ENCODE results near the gene RALGAPA1. TPM values are rescaled to one million over a fixed set of nuclear protein-coding genes. Genes with fewer than 3 reads are reported as not detected.

Gene RALGAPA1
- total and polyA plus RNA-seq, 4 donors: 4.6 to 38.7 (median 13.4) TPM

- Histone ChIP-seq H3K27me3 (ENCODE audit: control insufficient read depth in 4 of 4, insufficient read depth in 4 of 4, low read length in 3 of 4) (no peaks in the 10 kb centered on the region), H3K4me1 (ENCODE audit: control insufficient read depth in 4 of 4, insufficient read depth in 4 of 4, low read length in 3 of 4) (no peaks in the 10 kb centered on the region), H3K4me3 (ENCODE audit: low read depth in 1 of 3, low read length in 3 of 3) (no peak overlapping the region), H3K36me3 (ENCODE audit: control insufficient read depth in 4 of 4, insufficient read depth in 3 of 4, low read depth in 1 of 4, low read length in 3 of 4) (peaks cover 0 to 31% (median 22%) of the 10 kb centered on the region in 4 donors), H3K9me3 (ENCODE audit: control insufficient read depth in 4 of 4, low read length in 3 of 4) (no peaks in the 10 kb centered on the region), H3K9ac (ENCODE audit: low read depth in 1 of 2, low read length in 2 of 2) (no peak overlapping the region), H3K27ac (ENCODE audit: low read depth in 1 of 2, low read length in 2 of 2) (no peak overlapping the region)
- TF ChIP-seq HNF4A (conservative IDR thresholded peaks at IDR 0.05) (no peak), ATF3 (IDR thresholded peaks at IDR 0.05) (no peak), RAD21 (IDR thresholded peaks at IDR 0.05) (no peak), MAX (IDR thresholded peaks at IDR 0.05) (no peak), EGR1 (IDR thresholded peaks at IDR 0.05; ENCODE audit: low read depth in 2 of 2) (no peak), NR2F2 (IDR thresholded peaks at IDR 0.05) (no peak), FOXA1 (IDR thresholded peaks at IDR 0.05) (no peak), TAF1 (conservative IDR thresholded peaks at IDR 0.05) (no peak), YY1 (IDR thresholded peaks at IDR 0.05) (no peak), CTCF (IDR thresholded peaks at IDR 0.05; ENCODE audit: low read depth, low read length, missing input control) (no peak), SP1 (IDR thresholded peaks at IDR 0.05) (no peak), REST (IDR thresholded peaks at IDR 0.05) (no peak)
- no peak for DNase-seq (ENCODE audit: low spot score)
Measured at GRCh38 chr14:35754671-35755070, 54.4 kb downstream of the RALGAPA1 start.

GRCh38 chr14:35752380-35752779 lies 56.7 kb downstream of the RALGAPA1 start:
- no peak overlapping the region for H3K9ac ChIP-seq (ENCODE audit: low read depth in 1 of 2, low read length in 2 of 2)
- DNase-seq (ENCODE audit: low spot score): no peak
- peaks cover 2 to 35% (median 23%) of the 10 kb centered on the region in 4 donors for H3K36me3 ChIP-seq (ENCODE audit: control insufficient read depth in 4 of 4, insufficient read depth in 3 of 4, low read depth in 1 of 4, low read length in 3 of 4)
- no peaks in the 10 kb centered on the region for H3K4me1 ChIP-seq (ENCODE audit: control insufficient read depth in 4 of 4, insufficient read depth in 4 of 4, low read length in 3 of 4)
- TF ChIP-seq HNF4A (conservative IDR thresholded peaks at IDR 0.05) (no peak), MAX (IDR thresholded peaks at IDR 0.05) (no peak), RXRA (IDR thresholded peaks at IDR 0.05) (no peak)
- H3K4me3 ChIP-seq (ENCODE audit: low read depth in 1 of 3, low read length in 3 of 3): no peak overlapping the region
- no peaks in the 10 kb centered on the region for H3K9me3 ChIP-seq (ENCODE audit: control insufficient read depth in 4 of 4, low read length in 3 of 4)
- WGBS: 96% methylated on average over 3 of the region's 3 CpGs
- H3K27me3 ChIP-seq (ENCODE audit: control insufficient read depth in 4 of 4, insufficient read depth in 4 of 4, low read length in 3 of 4): no peaks in the 10 kb centered on the region
- no peak overlapping the region for H3K27ac ChIP-seq (ENCODE audit: low read depth in 1 of 2, low read length in 2 of 2)
